Testis (tissue), 2 donors: ENCODE measurements around the gene KCND1.
"Not testable (repeated sequence)": the region's sequence is repeated elsewhere in the genome, so short reads cannot be mapped to it uniquely, and the experiment has no call there.

Source experiments
- POLR2A ChIP-seq: fragments of 450-650 bp; IDR thresholded peaks from one replicate; pipeline ENCODE4 v1.6.1; 2017; ENCODE audit warnings: antibody characterized with exemption, mild to moderate bottlenecking, moderate library complexity
- TF ChIP-seq, protein P1 (sequence below), 3 experiments: fragments of 450-650 bp in 2 of 3; fragments of 200-600 bp in 1 of 3; sonication (generic) in 1 of 3; IDR thresholded peaks; one replicate each; pipeline ENCODE4 v1.5.1; 2016 to 2019; ENCODE audit warnings: antibody characterized with exemption in 3 of 3, mild to moderate bottlenecking in 2 of 3, moderate library complexity in 1 of 3

DNA sequence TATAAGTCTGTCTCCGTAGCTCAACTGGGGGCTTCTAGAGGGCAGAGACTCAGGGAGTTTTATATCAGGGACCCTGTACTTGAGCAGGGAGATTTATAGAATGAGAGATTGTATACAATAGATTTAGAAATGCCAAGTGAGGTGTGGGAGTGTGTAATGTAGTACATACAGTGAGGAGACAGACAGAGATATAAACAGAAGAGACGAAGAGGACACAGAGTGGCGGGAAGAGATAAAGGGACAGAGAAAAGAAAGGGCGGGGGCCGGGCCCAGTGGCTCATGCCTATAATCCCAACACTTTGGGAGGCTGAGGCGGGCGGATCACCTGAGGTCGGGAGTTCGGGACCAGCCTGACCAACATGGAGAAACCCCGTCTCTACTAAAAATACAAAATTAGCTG, 8.7 kb upstream of the KCND1 start:
- TF ChIP-seq, protein P1, sequence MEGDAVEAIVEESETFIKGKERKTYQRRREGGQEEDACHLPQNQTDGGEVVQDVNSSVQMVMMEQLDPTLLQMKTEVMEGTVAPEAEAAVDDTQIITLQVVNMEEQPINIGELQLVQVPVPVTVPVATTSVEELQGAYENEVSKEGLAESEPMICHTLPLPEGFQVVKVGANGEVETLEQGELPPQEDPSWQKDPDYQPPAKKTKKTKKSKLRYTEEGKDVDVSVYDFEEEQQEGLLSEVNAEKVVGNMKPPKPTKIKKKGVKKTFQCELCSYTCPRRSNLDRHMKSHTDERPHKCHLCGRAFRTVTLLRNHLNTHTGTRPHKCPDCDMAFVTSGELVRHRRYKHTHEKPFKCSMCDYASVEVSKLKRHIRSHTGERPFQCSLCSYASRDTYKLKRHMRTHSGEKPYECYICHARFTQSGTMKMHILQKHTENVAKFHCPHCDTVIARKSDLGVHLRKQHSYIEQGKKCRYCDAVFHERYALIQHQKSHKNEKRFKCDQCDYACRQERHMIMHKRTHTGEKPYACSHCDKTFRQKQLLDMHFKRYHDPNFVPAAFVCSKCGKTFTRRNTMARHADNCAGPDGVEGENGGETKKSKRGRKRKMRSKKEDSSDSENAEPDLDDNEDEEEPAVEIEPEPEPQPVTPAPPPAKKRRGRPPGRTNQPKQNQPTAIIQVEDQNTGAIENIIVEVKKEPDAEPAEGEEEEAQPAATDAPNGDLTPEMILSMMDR (IDR thresholded peaks at IDR 0.05): not testable (repeated sequence)
- TF ChIP-seq POLR2A: not testable (repeated sequence)
